ENCODE data around the gene STRN.

Gene STRN

GRCh38 chr2:36885605-36886004 lies 80.7 kb downstream of the STRN start:
- TF ChIP-seq, protein P1, sequence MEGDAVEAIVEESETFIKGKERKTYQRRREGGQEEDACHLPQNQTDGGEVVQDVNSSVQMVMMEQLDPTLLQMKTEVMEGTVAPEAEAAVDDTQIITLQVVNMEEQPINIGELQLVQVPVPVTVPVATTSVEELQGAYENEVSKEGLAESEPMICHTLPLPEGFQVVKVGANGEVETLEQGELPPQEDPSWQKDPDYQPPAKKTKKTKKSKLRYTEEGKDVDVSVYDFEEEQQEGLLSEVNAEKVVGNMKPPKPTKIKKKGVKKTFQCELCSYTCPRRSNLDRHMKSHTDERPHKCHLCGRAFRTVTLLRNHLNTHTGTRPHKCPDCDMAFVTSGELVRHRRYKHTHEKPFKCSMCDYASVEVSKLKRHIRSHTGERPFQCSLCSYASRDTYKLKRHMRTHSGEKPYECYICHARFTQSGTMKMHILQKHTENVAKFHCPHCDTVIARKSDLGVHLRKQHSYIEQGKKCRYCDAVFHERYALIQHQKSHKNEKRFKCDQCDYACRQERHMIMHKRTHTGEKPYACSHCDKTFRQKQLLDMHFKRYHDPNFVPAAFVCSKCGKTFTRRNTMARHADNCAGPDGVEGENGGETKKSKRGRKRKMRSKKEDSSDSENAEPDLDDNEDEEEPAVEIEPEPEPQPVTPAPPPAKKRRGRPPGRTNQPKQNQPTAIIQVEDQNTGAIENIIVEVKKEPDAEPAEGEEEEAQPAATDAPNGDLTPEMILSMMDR (IDR thresholded peaks at IDR 0.05; ENCODE audit: low read depth, low read length) = no peak
- TF ChIP-seq, protein P2, sequence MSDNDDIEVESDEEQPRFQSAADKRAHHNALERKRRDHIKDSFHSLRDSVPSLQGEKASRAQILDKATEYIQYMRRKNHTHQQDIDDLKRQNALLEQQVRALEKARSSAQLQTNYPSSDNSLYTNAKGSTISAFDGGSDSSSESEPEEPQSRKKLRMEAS (IDR thresholded peaks at IDR 0.05; ENCODE audit: low read depth, low read length) = no peak
- TF ChIP-seq POLR2A (IDR thresholded peaks at IDR 0.05; ENCODE audit: extremely low read depth, insufficient read length) (no peak), MYC (IDR thresholded peaks at IDR 0.05; ENCODE audit: low read depth, low read length) (no peak)
- no peak for DNase-seq (ENCODE audit: low read depth)
- no peak overlapping the region for H3K4me3 ChIP-seq (ENCODE audit: low read depth, low read length)

DNA sequence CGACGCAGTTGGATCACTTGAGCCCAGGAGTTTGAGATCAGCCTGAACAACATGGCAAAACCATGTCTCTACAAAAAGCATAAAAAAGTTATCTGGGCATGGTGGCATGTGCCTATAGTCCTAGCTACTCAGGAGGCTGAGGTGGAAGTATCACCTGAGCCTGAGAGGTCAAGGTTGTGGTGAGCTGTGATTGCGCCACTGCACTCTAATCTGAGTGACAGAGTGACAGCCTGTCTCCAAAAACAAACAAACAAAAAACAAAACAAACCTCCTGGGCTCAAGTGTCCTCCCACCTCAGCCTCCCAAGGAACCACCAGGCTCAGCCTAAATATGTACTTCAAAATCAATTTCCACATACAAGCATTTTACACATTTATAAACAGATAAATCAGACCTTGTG lies 83.8 kb downstream of the STRN start:
- H3K4me3 ChIP-seq (ENCODE audit: low read depth, low read length) = no peak overlapping the region
- no peak for DNase-seq (ENCODE audit: low read depth)
- TF ChIP-seq MYC (IDR thresholded peaks at IDR 0.05; ENCODE audit: low read depth, low read length) = no peak
- TF ChIP-seq, protein P1 (IDR thresholded peaks at IDR 0.05; ENCODE audit: low read depth, low read length) = no peak

DNA sequence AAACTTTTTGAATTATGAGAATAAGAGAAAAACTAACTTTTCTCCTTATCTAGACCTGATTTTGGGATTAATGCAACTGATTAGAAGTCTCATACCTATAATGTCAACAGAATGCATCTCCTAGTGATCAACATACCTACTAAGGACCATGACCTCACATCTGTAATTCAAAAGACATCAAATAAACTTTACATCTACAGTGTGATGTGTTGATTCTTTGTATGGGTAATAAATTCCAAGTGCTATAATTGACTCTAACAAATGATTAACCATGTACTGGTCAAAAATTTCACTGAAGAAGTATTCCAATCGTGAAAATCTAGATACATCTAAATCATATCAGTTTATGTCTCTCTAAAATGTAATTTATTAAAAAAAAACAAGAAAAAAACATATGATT lies 84.5 kb downstream of the STRN start:
- no peak for DNase-seq (ENCODE audit: low read depth)
- no peak overlapping the region for H3K4me3 ChIP-seq (ENCODE audit: low read depth, low read length)
- TF ChIP-seq, protein P2 (IDR thresholded peaks at IDR 0.05; ENCODE audit: low read depth, low read length) = no peak
- no peak for TF ChIP-seq MYC (IDR thresholded peaks at IDR 0.05; ENCODE audit: low read depth, low read length)
- TF ChIP-seq POLR2A (IDR thresholded peaks at IDR 0.05; ENCODE audit: extremely low read depth, insufficient read length) = no peak
- TF ChIP-seq, protein P1 (IDR thresholded peaks at IDR 0.05; ENCODE audit: low read depth, low read length) = no peak

- DNase-seq (ENCODE audit: low read depth) = no peak
- TF ChIP-seq MYC (IDR thresholded peaks at IDR 0.05; ENCODE audit: low read depth, low read length) = no peak
- TF ChIP-seq, protein P2 (IDR thresholded peaks at IDR 0.05; ENCODE audit: low read depth, low read length) = no peak
- TF ChIP-seq, protein P1 (IDR thresholded peaks at IDR 0.05; ENCODE audit: low read depth, low read length) = no peak
- TF ChIP-seq POLR2A (IDR thresholded peaks at IDR 0.05; ENCODE audit: extremely low read depth, insufficient read length) = no peak
- H3K4me3 ChIP-seq (ENCODE audit: low read depth, low read length) = no peak overlapping the region
These were observed 87.9 kb downstream of the STRN start for GRCh38 chr2:36878429-36878828.

DNA sequence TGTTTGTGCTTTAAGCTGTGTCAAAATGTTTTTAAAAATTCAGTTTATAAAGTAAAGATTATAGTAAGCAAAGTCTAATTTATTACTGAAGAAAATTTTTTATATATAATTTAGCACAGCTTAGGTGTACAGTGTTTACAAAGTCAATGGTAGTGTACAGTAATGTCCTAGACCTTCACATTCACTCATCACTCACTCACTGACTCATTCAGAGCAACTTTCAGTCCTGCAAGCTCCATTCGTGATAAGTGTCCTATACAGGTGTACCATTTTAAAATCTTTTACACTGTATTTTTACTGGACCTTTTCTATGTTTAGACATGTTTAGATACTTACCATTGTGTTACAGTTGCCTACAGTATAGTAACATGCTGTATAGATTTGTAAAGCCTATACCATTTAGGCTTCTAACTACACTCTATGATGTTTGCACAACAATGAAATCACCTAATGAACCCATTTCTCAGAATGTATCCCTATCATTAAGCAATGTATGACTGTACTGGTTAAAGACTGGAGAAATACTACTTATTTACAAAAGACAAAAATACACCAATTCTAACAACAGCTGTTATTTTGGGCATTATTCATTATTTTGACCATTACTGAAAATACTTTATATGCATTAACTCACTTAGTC lies 95.1 kb downstream of the STRN start:
- DNase-seq (ENCODE audit: low read depth) = no peak
- H3K4me3 ChIP-seq (ENCODE audit: low read depth, low read length) = no peak overlapping the region
- TF ChIP-seq POLR2A (IDR thresholded peaks at IDR 0.05; ENCODE audit: extremely low read depth, insufficient read length) (no peak), MYC (IDR thresholded peaks at IDR 0.05; ENCODE audit: low read depth, low read length) (no peak)
- TF ChIP-seq, protein P1 (IDR thresholded peaks at IDR 0.05; ENCODE audit: low read depth, low read length) = no peak
- TF ChIP-seq, protein P2 (IDR thresholded peaks at IDR 0.05; ENCODE audit: low read depth, low read length) = no peak

DNA sequence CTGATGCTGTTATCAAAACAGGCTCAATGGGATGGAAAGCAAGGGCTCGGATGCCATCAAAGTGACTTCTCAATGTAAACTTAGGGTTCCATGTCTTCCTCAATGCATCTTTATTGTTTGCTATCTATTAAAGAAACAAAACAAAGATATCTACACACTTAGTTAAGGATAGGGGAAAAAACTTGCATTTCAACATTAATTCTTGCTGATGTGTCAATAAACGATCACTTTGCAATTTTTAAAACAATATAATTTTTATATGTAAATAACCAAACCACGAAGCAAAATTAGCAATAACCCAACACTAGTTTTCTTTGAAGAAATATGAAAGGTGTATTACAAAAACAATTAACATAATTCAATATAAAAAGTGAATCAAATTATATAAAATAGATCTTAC lies 96.7 kb downstream of the STRN start:
- TF ChIP-seq POLR2A (IDR thresholded peaks at IDR 0.05; ENCODE audit: extremely low read depth, insufficient read length) (no peak), MYC (IDR thresholded peaks at IDR 0.05; ENCODE audit: low read depth, low read length) (no peak)
- TF ChIP-seq, protein P1 (IDR thresholded peaks at IDR 0.05; ENCODE audit: low read depth, low read length) = no peak
- TF ChIP-seq, protein P2 (IDR thresholded peaks at IDR 0.05; ENCODE audit: low read depth, low read length) = no peak
- no peak for DNase-seq (ENCODE audit: low read depth)
- H3K4me3 ChIP-seq (ENCODE audit: low read depth, low read length) = no peak overlapping the region

All from NB4 (cell line).